Measurements from ENCODE around the gene E2F7. TPM values are rescaled to one million over a fixed set of nuclear protein-coding genes. Genes with fewer than 3 reads are reported as not detected.

The E2F7 gene
- total and polyA plus RNA-seq, 2 of the 4 experiments (the other 2 are of a cell fraction): 6.0 to 8.1 TPM

GRCh38 chr12:77087427-77087826 is 22.1 kb upstream of the E2F7 start:
- no peak overlapping the region for H3K4me3 ChIP-seq (ENCODE audit: insufficient read depth, low read depth, low read length)
- H3K4me1 ChIP-seq (ENCODE audit: control insufficient read depth, insufficient read depth, low read length): 0 out of 2 replicates have a peak, but pooled peaks cover 4% of the 10 kb centered on the region
- no peaks in the 10 kb centered on the region for H3K79me1 ChIP-seq (ENCODE audit: low read depth in 1 of 2, low read length in 2 of 2)
- no peak overlapping the region for H3K23ac ChIP-seq (ENCODE audit: low read depth, low read length)
- H2AK5ac ChIP-seq (ENCODE audit: low read depth, low read length): no peak overlapping the region
- H3K36me3 ChIP-seq (ENCODE audit: control insufficient read depth, insufficient read depth, low read length): no peaks in the 10 kb centered on the region
- H2BK120ac ChIP-seq (ENCODE audit: low read depth, low read length): peak overlapping the region; percentile 12; the same call in 1 of the 2 replicates
- no TSS peak for BruUV-seq (replicated peaks)
- no peak overlapping the region for H3K27ac ChIP-seq (ENCODE audit: insufficient read depth, low read length)
- no peaks in the 10 kb centered on the region for H3K9me1 ChIP-seq (ENCODE audit: insufficient read depth, low read length)
- 0% methylated on average over 1 of the region's 4 CpGs; no CpG with 5 or more reads in 1 of the 2 experiments for WGBS, 2 experiments (ENCODE audit: extremely low coverage in 2 of 2, insufficient read length in 1 of 2)
- intact Hi-C loops (cut with micrococcal nuclease): no loop called here
- H2BK5ac ChIP-seq (ENCODE audit: low read depth, low read length, poor library complexity, severe bottlenecking): peak overlapping the region; percentile 46
- H3K4ac ChIP-seq (ENCODE audit: low read depth, low read length): peak overlapping the region; percentile 19; the same call in 1 of the 2 replicates
- in situ Hi-C loops (cut with MboI; ENCODE audit: low sequenced_read_pairs): no loop called here
- H4K20me1 ChIP-seq (ENCODE audit: insufficient read depth, low read length): no peaks in the 10 kb centered on the region
- no peak overlapping the region; the same call in 1 of the 2 replicates for H3K18ac ChIP-seq (ENCODE audit: low read depth, low read length)
- no peak overlapping the region for H2AK9ac ChIP-seq (replicated peaks; ENCODE audit: low read depth, low read length, poor library complexity)
- DNase-seq (peak; percentile 95), ATAC-seq (ENCODE audit: low read depth) (peak; percentile 98)
- H3K9ac ChIP-seq (ENCODE audit: low read depth, low read length): no peak overlapping the region
- POLR2A ChIA-PET (ENCODE audit: unreplicated experiment): interaction anchor here (0.5 kb wide), 1 partner anchor 1059 kb away, joined by 3 read pairs; no protein-coding TSS in a partner anchor
- peak overlapping the region; percentile 45; the same call in 1 of the 2 replicates for H2BK20ac ChIP-seq (ENCODE audit: low read depth, low read length)
- peak overlapping the region; percentile 0 for H2AFZ ChIP-seq (replicated peaks; ENCODE audit: low read length, poor library complexity)
- no peak overlapping the region for H3K56ac ChIP-seq (ENCODE audit: extremely low read depth, insufficient read depth, low read length)
- H4K5ac ChIP-seq (ENCODE audit: low read depth, low read length): no peak overlapping the region; the same call in 1 of the 2 replicates
- CTCF ChIA-PET: interaction anchor here (1.2 kb wide), 1 partner anchor 36 kb away, joined by 4 read pairs; no protein-coding TSS in a partner anchor
- dilution Hi-C loops (cut with HindIII; ENCODE audit: low sequenced_read_pairs, unreplicated experiment): no loop called here
- TF ChIP-seq USF2 (IDR thresholded peaks at IDR 0.05; ENCODE audit: low read depth, low read length) (peak; percentile 44; the same call in 1 of the 2 replicates), MXI1 (IDR thresholded peaks at IDR 0.05; ENCODE audit: borderline replicate concordance, low read depth, low read length) (0 out of 2 replicates have a peak, but pooled peaks have one; percentile 12), CEBPB (IDR thresholded peaks at IDR 0.05; ENCODE audit: low read depth, low read length) (peak; percentile 50), FOS (IDR thresholded peaks at IDR 0.05; ENCODE audit: low read depth, low read length) (peak; percentile 60), RAD21 (IDR thresholded peaks at IDR 0.05; ENCODE audit: low read length) (0 out of 2 replicates have a peak, but pooled peaks have one; percentile 4), CTCF (conservative IDR thresholded peaks at IDR 0.05; ENCODE audit: low read depth, low read length) (no peak)
- H4K8ac ChIP-seq (ENCODE audit: low read depth in 2 of 2, low read length in 2 of 2): no peak overlapping the region
- H3K14ac ChIP-seq (replicated peaks; ENCODE audit: low read depth, low read length): no peak overlapping the region
- H4K91ac ChIP-seq (ENCODE audit: insufficient read depth, low read depth, low read length): no peak overlapping the region
- H3K27me3 ChIP-seq (ENCODE audit: control insufficient read depth, insufficient read depth, low read length): no peaks in the 10 kb centered on the region
- H3K4me2 ChIP-seq (ENCODE audit: low read depth, low read length): peak overlapping the region; percentile 62; the same call in 1 of the 2 replicates
- no peaks in the 10 kb centered on the region for H3K9me3 ChIP-seq (ENCODE audit: control insufficient read depth, insufficient read depth, low read length)
- no peak overlapping the region for H2BK15ac ChIP-seq (ENCODE audit: low read depth, low read length)

All from IMR-90 (cell line).